ENCODE data around the gene CLEC18A. TPM values are rescaled to one million over a fixed set of nuclear protein-coding genes. Genes with fewer than 3 reads are reported as not detected.

Gene CLEC18A
- polyA plus RNA-seq, 2 of the 4 experiments (the other 2 are of a cell fraction) = 0.23 TPM; not detected in 1

DNA sequence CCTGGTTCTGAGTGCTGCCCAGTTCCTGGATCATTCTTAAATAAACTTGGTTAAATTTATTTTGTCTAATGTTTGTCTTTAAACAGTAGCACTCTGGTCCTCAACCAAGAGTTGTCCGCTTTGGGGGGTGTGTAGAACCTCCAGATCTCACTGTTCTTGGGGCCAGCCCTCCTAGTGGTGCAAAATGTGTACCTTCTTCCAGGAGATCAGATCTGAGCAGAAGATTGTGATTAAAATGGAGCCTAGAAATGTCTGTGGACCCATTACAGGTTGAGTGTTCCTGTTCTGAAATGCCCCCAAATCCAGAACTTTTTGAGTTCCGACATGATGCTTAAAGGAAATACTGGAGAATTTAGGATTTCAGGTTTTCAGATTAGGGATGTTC, 46.0 kb upstream of the CLEC18A start:
- 93% methylated on average over 2 of the region's 2 CpGs for WGBS (ENCODE audit: missing lambda C conversion rate)
- ATAC-seq = no peak
- no peak for DNase-seq (ENCODE audit: low read depth in 1 of 2, low spot score in 1 of 2)
- peaks cover 3% of the 10 kb centered on the region; the same call in 1 of the 3 replicates for H3K4me1 ChIP-seq
- ChIA-PET POLR2A (no interaction called here), CTCF (interaction anchor here (0.7 to 4.9 kb wide), 6 partner anchors 10 to 46 kb away, joined by 3 to 15 read pairs (median 3); no protein-coding TSS in a partner anchor)
- H3K4me3 ChIP-seq = no peak overlapping the region
- TF ChIP-seq CHD4 (IDR thresholded peaks at IDR 0.05; ENCODE audit: borderline replicate concordance) (no peak), ZC3H11A (IDR thresholded peaks at IDR 0.05) (no peak), SMC3 (IDR thresholded peaks at IDR 0.05) (no peak), KDM1A (IDR thresholded peaks at IDR 0.05; ENCODE audit: low read depth) (no peak), CEBPB (IDR thresholded peaks at IDR 0.05) (no peak), EP300 (IDR thresholded peaks at IDR 0.05) (no peak), HOXB13 (CRISPR knock-in tag; IDR thresholded peaks at IDR 0.05; ENCODE audit: low read depth) (no peak), RNF2 (IDR thresholded peaks at IDR 0.05; ENCODE audit: borderline replicate concordance, low read depth) (no peak), NR3C1 (IDR thresholded peaks at IDR 0.05) (no peak), SREBF2 (IDR thresholded peaks at IDR 0.05) (no peak)
- TF ChIP-seq, protein P1, sequence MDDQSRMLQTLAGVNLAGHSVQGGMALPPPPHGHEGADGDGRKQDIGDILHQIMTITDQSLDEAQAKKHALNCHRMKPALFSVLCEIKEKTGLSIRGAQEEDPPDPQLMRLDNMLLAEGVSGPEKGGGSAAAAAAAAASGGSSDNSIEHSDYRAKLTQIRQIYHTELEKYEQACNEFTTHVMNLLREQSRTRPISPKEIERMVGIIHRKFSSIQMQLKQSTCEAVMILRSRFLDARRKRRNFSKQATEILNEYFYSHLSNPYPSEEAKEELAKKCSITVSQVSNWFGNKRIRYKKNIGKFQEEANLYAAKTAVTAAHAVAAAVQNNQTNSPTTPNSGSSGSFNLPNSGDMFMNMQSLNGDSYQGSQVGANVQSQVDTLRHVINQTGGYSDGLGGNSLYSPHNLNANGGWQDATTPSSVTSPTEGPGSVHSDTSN (IDR thresholded peaks at IDR 0.05) = no peak
- TF ChIP-seq, protein P2, sequence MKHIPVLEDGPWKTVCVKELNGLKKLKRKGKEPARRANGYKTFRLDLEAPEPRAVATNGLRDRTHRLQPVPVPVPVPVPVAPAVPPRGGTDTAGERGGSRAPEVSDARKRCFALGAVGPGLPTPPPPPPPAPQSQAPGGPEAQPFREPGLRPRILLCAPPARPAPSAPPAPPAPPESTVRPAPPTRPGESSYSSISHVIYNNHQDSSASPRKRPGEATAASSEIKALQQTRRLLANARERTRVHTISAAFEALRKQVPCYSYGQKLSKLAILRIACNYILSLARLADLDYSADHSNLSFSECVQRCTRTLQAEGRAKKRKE (CRISPR knock-in tag; IDR thresholded peaks at IDR 0.05; ENCODE audit: low read depth) = no peak
- FAIRE-seq = no peak
- no peak overlapping the region for H3K4me2 ChIP-seq
- H3K9me3 ChIP-seq = no peaks in the 10 kb centered on the region
- H3K27ac ChIP-seq = no peak overlapping the region

DNA sequence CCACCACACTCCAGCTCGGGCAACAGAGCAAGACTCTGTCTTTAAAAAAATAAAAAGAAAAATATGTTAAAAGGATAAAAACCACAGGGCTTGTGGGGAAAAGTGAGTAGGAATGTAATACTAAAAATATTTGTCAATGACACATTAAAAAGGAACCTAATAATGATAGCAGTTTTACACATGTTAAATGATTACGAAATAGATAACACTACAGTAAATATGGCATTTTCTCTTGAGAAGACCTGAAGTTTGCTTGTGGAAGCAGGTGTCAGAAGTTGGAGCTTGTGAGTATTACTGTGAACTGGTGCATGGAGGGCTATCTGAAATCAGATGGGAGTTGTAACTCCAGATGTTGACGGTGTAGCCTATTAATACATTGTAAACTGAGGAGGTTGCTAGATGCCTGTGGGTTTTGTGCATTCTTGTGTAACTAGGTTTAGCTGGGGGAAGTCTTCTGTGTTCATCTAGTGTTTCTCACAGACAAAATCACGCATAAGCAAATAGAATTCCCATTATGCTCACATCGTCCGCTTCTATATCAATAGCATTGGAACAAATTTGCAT, 44.2 kb upstream of the CLEC18A start:
- no peak for FAIRE-seq
- ChIA-PET CTCF (interaction anchor here (0.9 to 4.9 kb wide), 8 partner anchors 11 to 111 kb away, joined by 3 to 19 read pairs (median 4); no protein-coding TSS in a partner anchor), POLR2A (no interaction called here)
- Histone ChIP-seq H3K4me3 (no peak overlapping the region), H3K27ac (no peak overlapping the region), H3K4me2 (no peak overlapping the region), H3K4me1 (peaks cover 3% of the 10 kb centered on the region; the same call in 1 of the 3 replicates), H3K9me3 (no peaks in the 10 kb centered on the region)
- TF ChIP-seq ZFP36 (IDR thresholded peaks at IDR 0.05; ENCODE audit: borderline replicate concordance, partially characterized antibody) = no peak
- TF ChIP-seq CBX2 (IDR thresholded peaks at IDR 0.05; ENCODE audit: borderline replicate concordance, low read depth) = no peak
- TF ChIP-seq FOSL2 (IDR thresholded peaks at IDR 0.05) = no peak
- TF ChIP-seq FOSL2 (CRISPR knock-in tag; IDR thresholded peaks at IDR 0.05) = no peak
- TF ChIP-seq KDM5A (IDR thresholded peaks at IDR 0.05) = no peak
- TF ChIP-seq HOXB5 (CRISPR knock-in tag; IDR thresholded peaks at IDR 0.05) = no peak
- no peak for TF ChIP-seq HOXA7 (CRISPR knock-in tag; IDR thresholded peaks at IDR 0.05)
- TF ChIP-seq, protein P2 (CRISPR knock-in tag; IDR thresholded peaks at IDR 0.05; ENCODE audit: low read depth) = no peak
- TF ChIP-seq EHF (CRISPR knock-in tag; IDR thresholded peaks at IDR 0.05) = no peak
- TF ChIP-seq, protein P3, sequence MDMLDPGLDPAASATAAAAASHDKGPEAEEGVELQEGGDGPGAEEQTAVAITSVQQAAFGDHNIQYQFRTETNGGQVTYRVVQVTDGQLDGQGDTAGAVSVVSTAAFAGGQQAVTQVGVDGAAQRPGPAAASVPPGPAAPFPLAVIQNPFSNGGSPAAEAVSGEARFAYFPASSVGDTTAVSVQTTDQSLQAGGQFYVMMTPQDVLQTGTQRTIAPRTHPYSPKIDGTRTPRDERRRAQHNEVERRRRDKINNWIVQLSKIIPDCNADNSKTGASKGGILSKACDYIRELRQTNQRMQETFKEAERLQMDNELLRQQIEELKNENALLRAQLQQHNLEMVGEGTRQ (IDR thresholded peaks at IDR 0.05) = no peak
- 93% methylated on average over 6 of the region's 6 CpGs for WGBS (ENCODE audit: missing lambda C conversion rate)
- no peak for DNase-seq (ENCODE audit: low read depth in 1 of 2, low spot score in 1 of 2)
- no peak for ATAC-seq

DNA sequence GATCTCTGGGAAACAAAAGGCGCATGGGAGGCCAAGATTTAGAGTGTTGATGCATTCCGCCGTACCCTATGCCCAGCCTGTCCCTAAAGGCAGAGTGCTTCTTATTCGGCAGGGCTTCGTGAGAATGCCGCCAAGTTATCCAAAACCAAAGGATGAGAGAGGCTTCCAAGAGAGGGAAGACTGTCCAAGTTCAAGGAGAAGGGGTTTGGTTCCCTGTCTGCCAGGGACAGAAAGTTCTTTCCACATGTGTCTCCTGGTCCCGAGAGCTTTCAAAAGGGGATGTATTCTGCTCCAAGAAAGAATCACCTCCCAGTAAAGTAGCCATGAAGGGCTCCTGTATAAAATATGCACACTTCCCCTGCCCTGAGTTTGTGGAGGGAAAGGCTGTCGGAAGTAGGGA, 42.1 kb upstream of the CLEC18A start:
- DNase-seq (ENCODE audit: low read depth in 1 of 2, low spot score in 1 of 2) = no peak
- POLR2A ChIA-PET = no interaction called here
- Histone ChIP-seq H3K4me3 (no peak overlapping the region), H3K4me1 (peaks cover 3% of the 10 kb centered on the region; the same call in 1 of the 3 replicates), H3K4me2 (no peak overlapping the region), H3K27ac (no peak overlapping the region), H3K9me3 (no peaks in the 10 kb centered on the region)
- no peak for FAIRE-seq
- no peak for ATAC-seq
- WGBS (ENCODE audit: missing lambda C conversion rate) = 92% methylated on average over 8 of the region's 8 CpGs
- CTCF ChIA-PET = interaction anchor here (0.6 to 4.8 kb wide), 3 partner anchors 13 to 112 kb away, joined by 3 to 19 read pairs (median 3); no protein-coding TSS in a partner anchor
- TF ChIP-seq KDM5A (IDR thresholded peaks at IDR 0.05) (no peak), JUN (IDR thresholded peaks at IDR 0.05) (no peak), HDAC2 (IDR thresholded peaks at IDR 0.05) (no peak), HOXA7 (CRISPR knock-in tag; IDR thresholded peaks at IDR 0.05) (no peak), GATA3 (IDR thresholded peaks at IDR 0.05; ENCODE audit: borderline replicate concordance) (no peak), NFE2L2 (conservative IDR thresholded peaks at IDR 0.05; ENCODE audit: low read length) (no peak), PHF8 (IDR thresholded peaks at IDR 0.05; ENCODE audit: borderline replicate concordance, low read depth) (no peak), SREBF2 (IDR thresholded peaks at IDR 0.05) (no peak), JUNB (IDR thresholded peaks at IDR 0.05) (no peak), MAFK (IDR thresholded peaks at IDR 0.05; ENCODE audit: partially characterized antibody) (no peak), CBX2 (IDR thresholded peaks at IDR 0.05; ENCODE audit: borderline replicate concordance, low read depth) (no peak), EP300 (IDR thresholded peaks at IDR 0.05) (no peak)
- TF ChIP-seq, protein P4, sequence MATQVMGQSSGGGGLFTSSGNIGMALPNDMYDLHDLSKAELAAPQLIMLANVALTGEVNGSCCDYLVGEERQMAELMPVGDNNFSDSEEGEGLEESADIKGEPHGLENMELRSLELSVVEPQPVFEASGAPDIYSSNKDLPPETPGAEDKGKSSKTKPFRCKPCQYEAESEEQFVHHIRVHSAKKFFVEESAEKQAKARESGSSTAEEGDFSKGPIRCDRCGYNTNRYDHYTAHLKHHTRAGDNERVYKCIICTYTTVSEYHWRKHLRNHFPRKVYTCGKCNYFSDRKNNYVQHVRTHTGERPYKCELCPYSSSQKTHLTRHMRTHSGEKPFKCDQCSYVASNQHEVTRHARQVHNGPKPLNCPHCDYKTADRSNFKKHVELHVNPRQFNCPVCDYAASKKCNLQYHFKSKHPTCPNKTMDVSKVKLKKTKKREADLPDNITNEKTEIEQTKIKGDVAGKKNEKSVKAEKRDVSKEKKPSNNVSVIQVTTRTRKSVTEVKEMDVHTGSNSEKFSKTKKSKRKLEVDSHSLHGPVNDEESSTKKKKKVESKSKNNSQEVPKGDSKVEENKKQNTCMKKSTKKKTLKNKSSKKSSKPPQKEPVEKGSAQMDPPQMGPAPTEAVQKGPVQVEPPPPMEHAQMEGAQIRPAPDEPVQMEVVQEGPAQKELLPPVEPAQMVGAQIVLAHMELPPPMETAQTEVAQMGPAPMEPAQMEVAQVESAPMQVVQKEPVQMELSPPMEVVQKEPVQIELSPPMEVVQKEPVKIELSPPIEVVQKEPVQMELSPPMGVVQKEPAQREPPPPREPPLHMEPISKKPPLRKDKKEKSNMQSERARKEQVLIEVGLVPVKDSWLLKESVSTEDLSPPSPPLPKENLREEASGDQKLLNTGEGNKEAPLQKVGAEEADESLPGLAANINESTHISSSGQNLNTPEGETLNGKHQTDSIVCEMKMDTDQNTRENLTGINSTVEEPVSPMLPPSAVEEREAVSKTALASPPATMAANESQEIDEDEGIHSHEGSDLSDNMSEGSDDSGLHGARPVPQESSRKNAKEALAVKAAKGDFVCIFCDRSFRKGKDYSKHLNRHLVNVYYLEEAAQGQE (IDR thresholded peaks at IDR 0.05) = no peak
